ENCODE results near the gene CTNNBIP1. TPM values are rescaled to one million over a fixed set of nuclear protein-coding genes. Genes with fewer than 3 reads are reported as not detected.

CTNNBIP1 gene
- total and polyA plus RNA-seq, 2 donors (not counting 1 experiment from before 2014, with no cell fraction given): 6.9 to 8.7 TPM

DNA sequence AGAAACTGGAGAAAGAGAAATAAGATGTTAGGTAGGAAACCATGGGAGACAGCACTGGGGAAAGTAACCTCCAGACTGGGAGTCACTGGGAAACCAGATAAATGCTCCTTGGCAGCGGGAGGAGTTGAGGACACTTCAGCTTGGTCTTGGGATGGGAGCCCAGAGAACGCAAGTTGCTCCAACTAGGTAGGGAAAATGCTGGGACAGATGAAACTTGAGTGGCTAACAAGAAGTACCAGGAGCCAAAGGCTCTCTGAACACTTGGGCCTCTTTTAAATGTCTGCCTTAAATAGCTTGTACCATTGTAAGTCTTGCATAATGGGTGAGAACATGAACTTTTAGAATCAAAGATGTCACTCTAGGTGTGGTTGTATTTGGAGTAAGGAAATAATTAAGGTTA, 36.2 kb upstream of the CTNNBIP1 start:
- TF ChIP-seq, protein P1, sequence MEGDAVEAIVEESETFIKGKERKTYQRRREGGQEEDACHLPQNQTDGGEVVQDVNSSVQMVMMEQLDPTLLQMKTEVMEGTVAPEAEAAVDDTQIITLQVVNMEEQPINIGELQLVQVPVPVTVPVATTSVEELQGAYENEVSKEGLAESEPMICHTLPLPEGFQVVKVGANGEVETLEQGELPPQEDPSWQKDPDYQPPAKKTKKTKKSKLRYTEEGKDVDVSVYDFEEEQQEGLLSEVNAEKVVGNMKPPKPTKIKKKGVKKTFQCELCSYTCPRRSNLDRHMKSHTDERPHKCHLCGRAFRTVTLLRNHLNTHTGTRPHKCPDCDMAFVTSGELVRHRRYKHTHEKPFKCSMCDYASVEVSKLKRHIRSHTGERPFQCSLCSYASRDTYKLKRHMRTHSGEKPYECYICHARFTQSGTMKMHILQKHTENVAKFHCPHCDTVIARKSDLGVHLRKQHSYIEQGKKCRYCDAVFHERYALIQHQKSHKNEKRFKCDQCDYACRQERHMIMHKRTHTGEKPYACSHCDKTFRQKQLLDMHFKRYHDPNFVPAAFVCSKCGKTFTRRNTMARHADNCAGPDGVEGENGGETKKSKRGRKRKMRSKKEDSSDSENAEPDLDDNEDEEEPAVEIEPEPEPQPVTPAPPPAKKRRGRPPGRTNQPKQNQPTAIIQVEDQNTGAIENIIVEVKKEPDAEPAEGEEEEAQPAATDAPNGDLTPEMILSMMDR (IDR thresholded peaks at IDR 0.05): no peak
- TF ChIP-seq EZH2 (IDR thresholded peaks at IDR 0.05; ENCODE audit: borderline replicate concordance, insufficient read depth, low read depth, low read length, poor library complexity, severe bottlenecking): no peak
- H3K27ac ChIP-seq (ENCODE audit: low read length in 2 of 2): no peak overlapping the region
- no peak overlapping the region for H3K4me3 ChIP-seq (ENCODE audit: control extremely low read depth in 1 of 5, extremely low read depth in 1 of 5, insufficient read depth in 1 of 5, low read depth in 2 of 5, low read length in 4 of 5)
- no peak overlapping the region for H3K9ac ChIP-seq (ENCODE audit: low read length)
- H2AFZ ChIP-seq (ENCODE audit: insufficient read depth, low read depth, low read length, poor library complexity, severe bottlenecking): no peak overlapping the region
- POLR2A ChIA-PET: no interaction called here
- H4K20me1 ChIP-seq (ENCODE audit: control insufficient read depth, insufficient read depth, low read length, poor library complexity, severe bottlenecking): no peaks in the 10 kb centered on the region
- intact Hi-C loops (cut with micrococcal nuclease): no loop called here
- DNase-seq (no peak), ATAC-seq (ENCODE audit: low read depth) (no peak)
- peaks cover 32 to 47% of the 10 kb centered on the region in 2 donors for H3K4me1 ChIP-seq (ENCODE audit: control insufficient read depth in 2 of 2, insufficient read depth in 2 of 2, low read length in 2 of 2)
- H3K27me3 ChIP-seq (replicated peaks in 1 of 4; ENCODE audit: control extremely low read depth in 1 of 4, control insufficient read depth in 3 of 4, insufficient read depth in 4 of 4, low read length in 3 of 4): no peaks in the 10 kb centered on the region
- no peak overlapping the region for H3K4me2 ChIP-seq (replicated peaks; ENCODE audit: low read depth, low read length, poor library complexity, severe bottlenecking)
- Mint-ChIP-seq H3K27ac (no peak overlapping the region), H3K9me3 (ENCODE audit: insufficient read depth) (no peaks in the 10 kb centered on the region), H3K4me3 (no peak overlapping the region), H3K4me1 (peaks cover 29% of the 10 kb centered on the region), H3K27me3 (no peaks in the 10 kb centered on the region)
- peaks cover 44% of the 10 kb centered on the region for H3K79me2 ChIP-seq (ENCODE audit: control insufficient read depth, insufficient read depth, low read length)
- CTCF ChIA-PET: interaction anchor here (0.5 kb wide), 1 partner anchor 9 kb away, joined by 5 read pairs; no protein-coding TSS in a partner anchor
- H3K9me3 ChIP-seq (ENCODE audit: control extremely low read depth in 1 of 3, control insufficient read depth in 2 of 3, insufficient read depth in 1 of 3, low read length in 2 of 3): no peaks in the 10 kb centered on the region
- peaks cover 0 to 7% of the 10 kb centered on the region in 2 experiments for H3K36me3 ChIP-seq (replicated peaks in 1 of 2; ENCODE audit: control extremely low read depth in 1 of 2, control insufficient read depth in 1 of 2, extremely low read depth in 1 of 2, insufficient read depth in 2 of 2, low read length in 1 of 2)
- WGBS (ENCODE audit: insufficient coverage): 100% methylated on average over 2 of the region's 2 CpGs

DNA sequence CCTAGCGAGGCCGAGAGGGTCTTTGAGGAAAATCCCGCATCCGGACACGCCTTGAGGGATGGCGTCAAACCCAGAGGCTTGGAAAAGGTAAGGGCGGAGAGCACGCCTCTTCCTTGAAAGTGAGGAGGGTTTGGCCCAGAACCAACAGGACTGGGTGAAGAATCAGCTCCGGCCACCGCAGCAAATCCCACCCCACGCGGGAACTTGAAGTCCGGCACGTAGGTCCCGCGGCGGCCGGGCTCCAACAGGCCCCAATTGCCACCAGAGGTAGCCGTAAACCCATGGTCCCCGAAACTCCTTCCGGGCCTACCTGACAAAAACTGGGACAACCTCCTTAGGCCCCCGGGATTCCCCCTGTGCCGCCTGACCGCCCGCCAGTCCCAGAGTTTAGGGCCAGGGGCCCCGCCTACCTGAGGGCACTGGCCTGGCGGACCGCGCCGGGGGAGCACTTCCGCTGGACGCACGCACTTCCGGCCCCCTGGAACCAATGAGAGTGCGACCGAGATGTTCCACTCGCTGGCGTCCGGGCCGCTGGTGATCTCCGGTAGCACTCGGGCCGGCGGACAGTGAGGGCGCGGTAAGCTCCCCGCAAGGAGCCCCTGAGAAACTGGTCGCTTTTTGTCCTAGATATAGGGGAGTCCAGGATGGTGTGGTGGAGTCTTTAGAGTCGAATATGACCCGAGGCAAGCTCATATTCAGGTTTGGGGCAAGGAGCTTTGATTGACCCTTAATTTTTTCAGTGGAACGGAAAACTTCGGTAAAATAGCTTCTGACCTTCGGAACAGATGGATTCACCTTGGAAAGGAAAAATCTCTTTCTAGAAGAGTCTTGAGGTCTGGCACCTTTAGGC, 33.1 kb upstream of the CTNNBIP1 start, which contains the start of the genes LZIC and NMNAT1:
LZIC (minus strand) TSS at position 453 of the 850 bp plus-strand sequence. CDS start 6,772 bp downstream, outside the sequence.
NMNAT1 (plus strand) TSS at position 537 of the 850 bp plus-strand sequence. CDS start 28,599 bp downstream, outside the sequence.
- POLR2A ChIA-PET: interaction anchor here (0.6 to 1.9 kb wide), 5 partner anchors 32 to 438 kb away, joined by 3 to 6 read pairs (median 4); partner anchors contain the start of gene UBE4B
- no peaks in the 10 kb centered on the region for H3K27me3 Mint-ChIP-seq
- Histone ChIP-seq H3K4me3 (ENCODE audit: control extremely low read depth in 1 of 5, extremely low read depth in 1 of 5, insufficient read depth in 1 of 5, low read depth in 2 of 5, low read length in 4 of 5) (peak within 1 kb of the TSS; percentile 67 to 98 (median 88)), H3K9me3 (ENCODE audit: control extremely low read depth in 1 of 3, control insufficient read depth in 2 of 3, insufficient read depth in 1 of 3, low read length in 2 of 3) (no peaks in the 10 kb centered on the region), H3K4me2 (replicated peaks; ENCODE audit: low read depth, low read length, poor library complexity, severe bottlenecking) (peak within 1 kb of the TSS; percentile 82), H3K4me1 (ENCODE audit: control insufficient read depth in 2 of 2, insufficient read depth in 2 of 2, low read length in 2 of 2) (peaks cover 14 to 27% of the 10 kb centered on the region in 2 donors), H3K36me3 (replicated peaks in 1 of 2; ENCODE audit: control extremely low read depth in 1 of 2, control insufficient read depth in 1 of 2, extremely low read depth in 1 of 2, insufficient read depth in 2 of 2, low read length in 1 of 2) (peaks cover 0 to 10% of the 10 kb centered on the region in 2 experiments), H4K20me1 (ENCODE audit: control insufficient read depth, insufficient read depth, low read length, poor library complexity, severe bottlenecking) (no peaks in the 10 kb centered on the region), H2AFZ (ENCODE audit: insufficient read depth, low read depth, low read length, poor library complexity, severe bottlenecking) (peak within 1 kb of the TSS; percentile 91), H3K27ac (ENCODE audit: low read length in 2 of 2) (peak within 1 kb of the TSS; percentile 97), H3K79me2 (ENCODE audit: control insufficient read depth, insufficient read depth, low read length) (peaks cover 42% of the 10 kb centered on the region), H3K9ac (ENCODE audit: low read length) (peak within 1 kb of the TSS; percentile 95), H3K27me3 (replicated peaks in 1 of 4; ENCODE audit: control extremely low read depth in 1 of 4, control insufficient read depth in 3 of 4, insufficient read depth in 4 of 4, low read length in 3 of 4) (no peaks in the 10 kb centered on the region)
- CTCF ChIA-PET: interaction anchor here (0.7 to 8.9 kb wide), 9 partner anchors 9 to 158 kb away, joined by 3 to 76 read pairs (median 4); no protein-coding TSS in a partner anchor
- DNase-seq (peak; percentile 96), ATAC-seq (ENCODE audit: low read depth) (peak; percentile 95)
- H3K27ac Mint-ChIP-seq: peak within 1 kb of the TSS; percentile 97
- WGBS (ENCODE audit: insufficient coverage): under 1% methylated on average over 49 of the region's 53 CpGs
- H3K9me3 Mint-ChIP-seq (ENCODE audit: insufficient read depth): no peaks in the 10 kb centered on the region
- peak within 1 kb of the TSS; percentile 95 for H3K4me3 Mint-ChIP-seq
- intact Hi-C loops (cut with micrococcal nuclease): loop anchor here (1.0 to 5.0 kb wide), 8 partner anchors 8 to 529 kb away; partner anchors contain the start of genes CTNNBIP1, DFFA, PEX14 and TMEM201
- TF ChIP-seq, protein P1 (IDR thresholded peaks at IDR 0.05): no peak
- TF ChIP-seq EZH2 (IDR thresholded peaks at IDR 0.05; ENCODE audit: borderline replicate concordance, insufficient read depth, low read depth, low read length, poor library complexity, severe bottlenecking): no peak
- H3K4me1 Mint-ChIP-seq: peaks cover 20% of the 10 kb centered on the region
